ENCODE results near the gene CDC20B.
"Not testable (repeated sequence)": the region's sequence is repeated elsewhere in the genome, so short reads cannot be mapped to it uniquely, and the experiment has no call there.

CDC20B gene

GRCh38 chr5:55113327-55113726 lies 59.6 kb downstream of the CDC20B start:
- no peak for DNase-seq (ENCODE audit: low spot score)
- no peak for TF ChIP-seq CTCF (IDR thresholded peaks at IDR 0.05; ENCODE audit: extremely low read depth, missing control alignments)

DNA sequence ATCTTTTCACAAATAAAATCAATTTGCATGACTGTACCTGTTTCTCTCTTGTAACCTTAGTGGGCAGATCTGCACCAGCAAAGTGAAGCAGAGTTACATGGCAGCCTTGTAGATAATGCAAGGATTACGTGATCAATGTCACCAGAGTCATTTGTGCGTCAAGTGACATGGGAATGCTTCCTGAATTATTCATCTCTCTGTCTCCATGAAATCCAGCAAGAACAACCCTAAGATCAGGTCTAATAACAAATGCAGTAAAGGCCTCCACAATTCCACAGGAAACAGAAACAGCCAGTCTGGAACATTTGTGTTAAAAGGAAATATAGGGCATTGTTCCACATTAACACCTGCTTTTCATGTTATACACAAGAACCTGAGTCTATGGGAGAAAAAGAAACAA lies 62.8 kb downstream of the CDC20B start:
- TF ChIP-seq CTCF (IDR thresholded peaks at IDR 0.05; ENCODE audit: extremely low read depth, missing control alignments) = no peak
- DNase-seq (ENCODE audit: low spot score) = no peak

- no peak for TF ChIP-seq CTCF (IDR thresholded peaks at IDR 0.05; ENCODE audit: extremely low read depth, missing control alignments)
Measured at GRCh38 chr5:55108661-55109060, 64.3 kb downstream of the CDC20B start.

GRCh38 chr5:55105976-55106375 lies 67.0 kb downstream of the CDC20B start:
- not testable (repeated sequence) for DNase-seq (ENCODE audit: low spot score)

More at GRCh38 chr5:55108661-55109060, 64.3 kb downstream of the CDC20B start:
- DNase-seq (ENCODE audit: low spot score) = no peak

GRCh38 chr5:55104946-55105701 lies 67.9 kb downstream of the CDC20B start:
- TF ChIP-seq CTCF (IDR thresholded peaks at IDR 0.05; ENCODE audit: extremely low read depth, missing control alignments) = no peak
- no peak for DNase-seq (ENCODE audit: low spot score)

- TF ChIP-seq CTCF (IDR thresholded peaks at IDR 0.05; ENCODE audit: extremely low read depth, missing control alignments) = no peak
- no peak for DNase-seq (ENCODE audit: low spot score)
Measured at GRCh38 chr5:55104036-55104772, 68.8 kb downstream of the CDC20B start.

GRCh38 chr5:55102348-55102747 lies 70.6 kb downstream of the CDC20B start, which contains the start of gene GZMA:
TSS of gene GZMA (plus strand) at chr5:55102646. CDS start at chr5:55102683, 37 bp downstream.
- TF ChIP-seq CTCF (IDR thresholded peaks at IDR 0.05; ENCODE audit: extremely low read depth, missing control alignments) = no peak
- DNase-seq (ENCODE audit: low spot score) = no peak
